RPMI7951 (cell line): Measurements from ENCODE around the gene SMPD3. TPM values are rescaled to one million over a fixed set of nuclear protein-coding genes. Genes with fewer than 3 reads are reported as not detected.

ENCODE experiments used
- DNase-seq: peaks from one replicate; pipeline ENCODE4 v3.0.0-alpha.2; 2012; ENCODE audit warnings: low read depth
- total RNA-seq: library from RNA; depleted of rRNA; stranded (reverse); fragments of >200 nt; shearing (Covaris generic); gene quantifications from 2 replicates; pipeline ENCODE4 v1.2.3, GENCODE V29; 2014

SMPD3 gene
- total RNA-seq, 1 experiment from 2014 or later, result 0.12 TPM

DNA sequence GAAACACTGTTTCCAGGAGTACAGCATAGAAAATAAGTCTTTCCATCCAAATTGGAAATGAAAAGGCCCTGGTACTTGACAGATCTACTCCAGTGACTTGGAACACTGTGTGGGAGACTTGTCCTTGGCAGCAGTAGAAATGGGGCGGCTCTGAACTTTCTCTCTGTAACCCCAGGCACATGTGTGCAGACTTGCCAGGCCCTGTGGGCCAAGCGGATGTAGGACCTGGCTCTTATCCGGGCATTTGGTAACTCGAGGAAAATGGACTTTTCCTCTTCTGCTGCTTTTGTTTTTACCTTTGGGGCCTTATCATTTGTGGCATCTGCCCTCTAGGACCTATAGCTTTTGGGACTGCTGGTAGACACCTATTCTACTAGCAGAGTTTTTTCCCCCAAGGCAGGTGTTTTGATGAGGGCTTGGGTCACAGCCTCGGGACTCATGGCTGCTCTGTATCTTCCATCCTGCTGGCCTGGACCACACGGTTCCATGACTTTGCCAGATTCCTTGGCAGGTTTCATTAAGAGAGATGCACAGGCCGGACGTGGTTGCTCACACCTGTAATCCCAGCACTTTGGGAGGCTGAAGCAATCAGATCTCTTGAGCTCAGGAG is 43.5 kb downstream of the SMPD3 start:
- no peak for DNase-seq

DNA sequence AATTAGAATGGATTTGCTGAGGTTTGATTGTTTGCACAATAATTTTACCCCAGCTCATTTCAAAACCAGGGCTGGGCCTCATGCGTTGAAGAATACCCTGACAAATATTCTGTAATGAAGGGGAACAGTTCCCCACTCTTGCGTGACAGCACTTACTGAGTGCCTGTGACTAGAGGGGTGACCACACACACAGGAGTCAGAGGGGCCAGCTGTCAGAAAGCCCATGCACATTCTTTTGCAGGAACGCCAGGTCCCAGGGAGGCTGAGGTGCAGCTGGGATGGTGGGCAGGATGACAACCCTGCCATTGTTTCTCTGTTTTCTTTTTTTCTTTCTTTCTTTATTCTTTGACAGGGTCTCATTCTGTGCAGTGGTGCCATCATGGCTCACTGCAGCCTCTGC is 44.6 kb downstream of the SMPD3 start:
- DNase-seq, result no peak

DNA sequence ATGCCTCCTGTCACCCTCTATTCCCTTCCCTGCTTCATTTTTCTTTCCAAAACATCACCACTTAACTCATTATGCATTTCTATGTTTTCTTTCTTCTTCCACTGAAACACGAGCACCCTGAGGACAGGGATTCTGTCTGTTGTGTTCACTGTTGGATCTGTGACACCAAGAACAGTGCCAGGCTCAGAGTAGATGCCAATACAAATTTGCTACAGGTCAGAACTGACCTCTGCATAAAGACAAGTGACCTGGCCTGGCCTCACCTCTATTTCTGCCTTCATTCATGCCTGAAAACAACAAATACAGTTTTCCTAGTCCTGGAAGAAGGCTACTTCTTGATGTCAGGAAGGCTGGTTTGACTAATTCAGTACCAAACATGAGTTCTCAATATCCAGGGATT is 45.1 kb downstream of the SMPD3 start:
- no peak for DNase-seq

- DNase-seq, result no peak
Measured at GRCh38 chr16:68402748-68403040, 45.6 kb downstream of the SMPD3 start.

GRCh38 chr16:68401871-68402747 is 46.2 kb downstream of the SMPD3 start:
- DNase-seq, result peak; percentile 41

DNA sequence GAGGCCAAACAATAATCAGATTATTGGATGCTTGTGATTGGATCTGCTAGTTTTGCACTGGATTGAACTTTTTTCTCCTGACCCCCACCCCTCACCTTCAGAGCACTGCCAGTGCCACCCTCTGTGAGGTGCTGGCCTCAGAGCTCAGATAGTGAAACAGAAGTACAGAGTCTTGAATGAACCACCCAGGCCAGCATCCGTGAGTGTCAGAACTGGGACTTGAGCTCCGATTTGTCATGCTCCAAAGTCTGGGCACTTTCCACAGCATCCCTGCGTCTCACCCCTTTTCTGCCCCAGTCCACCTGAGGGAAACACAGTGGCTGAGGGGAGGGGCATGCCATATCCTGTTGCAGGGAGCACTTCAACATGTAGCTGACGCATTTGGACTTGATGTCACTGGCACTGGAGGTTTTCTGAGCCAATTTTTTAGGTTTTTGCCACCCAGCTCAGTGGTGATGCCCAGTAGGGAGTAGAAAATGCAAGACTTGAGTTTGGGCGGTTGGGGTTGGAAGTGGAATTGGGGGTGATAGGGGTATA is 47.3 kb downstream of the SMPD3 start:
- DNase-seq, result no peak

DNA sequence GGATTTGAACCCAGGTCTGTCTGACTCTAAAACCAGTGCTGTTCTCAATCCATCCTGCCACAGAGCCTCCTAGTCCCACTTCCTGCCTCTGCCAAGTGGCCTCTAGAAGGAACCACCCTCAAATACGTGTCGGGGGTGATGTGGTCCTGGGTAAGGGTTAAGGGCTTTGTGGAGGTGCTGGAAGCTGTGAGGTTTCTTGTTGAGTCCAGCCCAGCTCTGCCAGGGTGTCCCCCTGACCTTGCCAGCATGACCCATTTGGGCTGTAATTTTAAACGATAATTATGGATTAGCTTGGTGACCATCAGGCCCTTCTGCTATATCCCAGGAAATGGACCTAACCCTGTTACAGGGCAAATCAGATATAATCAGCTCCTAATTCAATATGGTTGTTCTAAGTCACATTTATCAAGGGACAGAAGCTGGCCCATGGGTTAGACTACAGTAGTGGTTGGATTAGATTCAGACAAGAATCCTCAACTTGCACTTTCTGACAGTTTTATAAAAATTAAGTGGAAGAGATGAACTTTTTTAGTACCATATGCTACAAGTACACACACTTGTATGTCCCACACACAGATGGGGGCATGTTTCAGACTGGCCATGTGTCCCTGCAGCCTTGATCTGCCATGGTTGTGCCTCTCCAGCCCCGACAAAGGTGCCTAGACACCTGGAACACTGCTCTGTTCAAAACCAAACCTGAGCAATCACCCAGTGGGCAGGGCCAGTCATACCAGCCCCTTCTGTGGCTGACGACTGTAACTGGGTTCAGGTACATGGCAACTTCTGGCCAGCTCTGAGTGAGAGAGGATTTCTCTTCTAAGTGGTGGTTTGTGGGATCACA is 48.0 kb downstream of the SMPD3 start:
- DNase-seq, result no peak

DNA sequence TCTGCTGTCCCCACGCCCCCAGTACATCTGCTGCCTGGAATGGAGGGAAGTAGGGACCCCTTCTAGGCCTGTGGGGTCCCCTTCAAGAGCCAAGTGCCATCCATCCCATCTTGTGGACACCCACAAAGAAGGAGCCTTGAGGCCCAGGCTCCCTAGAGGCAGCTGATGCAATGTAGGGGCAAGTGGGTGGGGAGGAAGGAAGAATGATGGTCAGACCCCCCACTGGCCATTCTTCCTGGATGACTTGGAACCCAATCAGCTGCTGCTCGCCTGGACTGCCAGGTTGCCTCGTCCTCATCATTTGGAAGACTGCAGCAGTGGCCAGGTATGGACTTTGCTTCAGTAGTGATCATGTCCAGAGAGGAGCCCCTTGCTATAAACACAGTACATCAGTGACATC is 48.9 kb downstream of the SMPD3 start:
- no peak for DNase-seq

GRCh38 chr16:68397710-68398201 is 50.6 kb downstream of the SMPD3 start:
- DNase-seq, result no peak

DNA sequence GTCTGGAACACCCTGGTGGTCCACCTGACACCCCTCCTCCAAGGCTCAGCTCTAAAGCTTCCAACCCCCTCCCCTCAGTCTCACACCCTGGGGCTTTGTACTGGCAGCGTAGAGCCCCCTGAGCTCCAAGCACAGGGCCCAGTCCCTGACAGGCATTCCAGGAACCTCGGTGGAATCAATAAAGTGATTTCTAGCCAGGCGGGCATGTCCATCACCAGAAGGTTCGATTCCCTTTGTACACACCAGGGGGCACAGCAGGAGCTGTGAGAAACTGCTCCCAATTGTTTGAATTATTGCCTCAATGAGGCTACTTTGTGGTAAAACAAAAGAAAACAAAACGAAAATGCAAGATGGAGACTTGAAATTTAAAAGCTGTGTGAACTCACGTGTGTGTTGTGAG is 51.8 kb downstream of the SMPD3 start:
- peak; percentile 39 for DNase-seq

GRCh38 chr16:68395815-68396214 is 52.5 kb downstream of the SMPD3 start:
- DNase-seq, result no peak

DNA sequence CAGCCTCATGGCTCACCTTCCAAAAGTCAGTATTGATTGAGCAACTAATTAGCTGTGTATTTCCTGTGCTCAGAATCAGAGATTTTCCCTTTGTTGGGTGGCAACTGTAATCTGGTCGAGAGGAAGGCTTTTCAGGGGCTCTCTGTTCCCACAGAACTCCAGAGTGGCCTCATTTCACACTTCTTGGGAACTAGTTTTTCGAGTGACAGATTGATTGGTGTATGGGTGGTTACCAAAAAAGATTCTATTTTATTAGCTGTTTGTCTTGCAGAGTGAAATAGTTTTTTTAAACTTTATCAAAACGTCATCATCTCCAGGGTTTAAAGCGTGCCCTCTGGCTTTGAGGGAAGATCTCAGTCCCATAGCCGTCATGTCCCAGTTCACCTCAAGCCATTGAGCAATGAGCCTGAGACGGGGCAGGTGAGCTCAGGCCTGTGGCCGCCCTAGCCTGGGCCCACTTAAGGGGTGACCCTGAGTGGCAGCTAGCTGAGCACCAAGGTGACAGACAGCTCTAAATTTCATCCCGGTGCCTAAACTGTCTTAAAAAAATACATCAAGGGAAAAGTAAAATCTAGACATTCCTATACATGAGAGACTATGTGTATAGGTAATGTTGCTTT is 53.0 kb downstream of the SMPD3 start:
- DNase-seq, result no peak

DNA sequence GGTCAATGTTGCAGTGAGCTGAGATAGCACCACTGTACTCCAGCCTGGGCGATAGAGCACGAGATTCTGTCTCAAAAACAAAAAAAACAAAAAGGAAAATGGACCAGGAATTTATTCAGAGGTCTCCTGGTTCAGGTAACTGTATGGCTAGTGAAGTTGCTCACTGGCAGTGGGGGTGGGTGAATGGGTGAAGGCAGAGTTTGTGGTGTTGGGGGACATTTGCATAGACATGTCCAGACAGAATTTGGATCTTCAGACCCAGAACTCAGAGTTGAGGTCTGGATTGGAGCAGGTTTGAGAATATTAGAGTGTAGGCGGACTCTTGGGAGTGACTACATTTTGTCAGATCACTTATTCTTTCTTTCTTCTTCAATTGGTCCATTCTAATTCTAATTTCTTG is 55.0 kb downstream of the SMPD3 start:
- DNase-seq, result no peak

- no peak for DNase-seq
Measured at GRCh38 chr16:68389750-68390371, 58.4 kb downstream of the SMPD3 start.

DNA sequence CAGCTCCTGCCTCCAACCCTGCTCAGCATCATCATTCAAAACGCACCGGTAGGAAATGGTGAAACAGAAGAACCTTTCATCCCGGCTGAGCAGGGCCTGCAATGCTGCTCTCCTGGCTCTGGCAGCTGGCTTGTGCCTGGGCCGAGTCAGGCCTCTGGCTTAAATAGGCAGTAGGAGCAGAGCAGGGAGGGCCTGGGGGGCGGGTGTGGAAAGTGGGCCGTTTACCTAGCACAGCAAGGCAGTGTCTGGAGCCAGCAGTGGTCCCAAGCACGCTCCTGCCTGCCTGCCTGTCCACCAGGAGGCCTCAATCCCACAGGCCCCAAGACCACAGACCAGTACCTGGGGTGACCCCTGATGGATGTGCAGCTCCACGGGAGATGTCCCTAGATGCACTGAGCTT is 59.3 kb downstream of the SMPD3 start:
- DNase-seq, result no peak

GRCh38 chr16:68388124-68388523 is 60.2 kb downstream of the SMPD3 start:
- no peak for DNase-seq

GRCh38 chr16:68387301-68387700 is 61.0 kb downstream of the SMPD3 start:
- no peak for DNase-seq

- no peak for DNase-seq
Measured at GRCh38 chr16:68386628-68387027, 61.7 kb downstream of the SMPD3 start.

DNA sequence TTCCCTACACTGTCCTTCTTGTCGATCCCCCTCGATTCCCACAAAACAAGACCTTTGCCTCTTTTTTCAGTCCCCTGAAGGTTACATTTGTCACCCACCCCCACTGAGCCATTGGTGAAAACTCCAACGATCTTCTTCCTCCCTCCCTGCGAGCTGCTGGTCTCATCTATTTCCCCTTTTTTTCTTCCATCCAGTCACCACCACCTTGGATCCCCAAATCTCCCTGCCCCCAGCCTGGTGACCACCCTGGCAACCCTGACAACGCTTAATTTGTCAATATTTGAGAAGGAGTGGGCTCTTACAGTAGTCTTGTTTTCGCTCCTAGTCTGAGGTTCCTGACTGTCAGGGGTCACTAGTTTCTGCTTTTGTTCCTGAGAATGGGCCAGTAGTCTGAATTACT is 62.9 kb downstream of the SMPD3 start:
- no peak for DNase-seq

GRCh38 chr16:68384288-68385161 is 63.8 kb downstream of the SMPD3 start:
- DNase-seq, result no peak
